ENCODE data around the gene MYO16. TPM values are rescaled to one million over a fixed set of nuclear protein-coding genes. Genes with fewer than 3 reads are reported as not detected.

Gene MYO16
- polyA plus RNA-seq, 1 experiment: not detected

- H3K36me3 ChIP-seq (ENCODE audit: control insufficient read depth, insufficient read depth, low read length): no peaks in the 10 kb centered on the region
- POLR2A ChIA-PET: no interaction called here
- no peak for TF ChIP-seq CTCF (IDR thresholded peaks at IDR 0.05; ENCODE audit: insufficient read depth, low read depth, low read length)
- no peak overlapping the region for H3K4me3 ChIP-seq (ENCODE audit: low read depth, low read length)
- DNase-seq (ENCODE audit: low read depth): no peak
- CTCF ChIA-PET: no interaction called here
- H3K27me3 ChIP-seq (ENCODE audit: control insufficient read depth, insufficient read depth, low read length): no peaks in the 10 kb centered on the region
These were observed 231.0 kb downstream of the MYO16 start for GRCh38 chr13:108860418-108860817.

GRCh38 chr13:108877300-108877699 lies 247.9 kb downstream of the MYO16 start:
- no peak for DNase-seq (ENCODE audit: low read depth)
- H3K4me3 ChIP-seq (ENCODE audit: low read depth, low read length): no peak overlapping the region
- CTCF ChIA-PET: interaction anchor here (0.6 to 1.8 kb wide), 2 partner anchors 11 to 35 kb away, joined by 3 to 7 read pairs; no protein-coding TSS in a partner anchor
- TF ChIP-seq CTCF (IDR thresholded peaks at IDR 0.05; ENCODE audit: insufficient read depth, low read depth, low read length): no peak
- H3K36me3 ChIP-seq (ENCODE audit: control insufficient read depth, insufficient read depth, low read length): no peaks in the 10 kb centered on the region
- POLR2A ChIA-PET: no interaction called here
- H3K27me3 ChIP-seq (ENCODE audit: control insufficient read depth, insufficient read depth, low read length): no peaks in the 10 kb centered on the region

DNA sequence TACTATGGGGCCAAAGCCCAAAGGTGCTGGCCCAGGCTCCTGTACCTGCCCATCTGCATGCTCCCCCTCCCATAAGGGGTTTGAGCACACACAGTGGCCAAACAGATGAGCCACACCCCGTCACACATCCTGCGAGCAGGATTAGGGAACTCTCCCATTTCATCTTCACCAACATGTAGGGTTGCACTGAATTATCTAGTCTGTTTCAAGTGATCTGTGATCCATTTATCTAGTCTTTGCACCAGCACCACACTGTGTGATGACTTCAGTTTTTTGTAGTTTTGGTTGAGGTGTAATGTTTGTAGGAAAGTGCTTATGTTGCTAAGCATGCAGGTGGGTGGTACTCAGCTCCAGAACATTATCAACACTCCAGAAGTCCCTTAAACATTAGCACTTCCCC lies 249.3 kb downstream of the MYO16 start:
- H3K4me3 ChIP-seq (ENCODE audit: low read depth, low read length): no peak overlapping the region
- ChIA-PET POLR2A (no interaction called here), CTCF (interaction anchor here (0.9 kb wide), 1 partner anchor 20 kb away, joined by 3 read pairs; no protein-coding TSS in a partner anchor)
- H3K27me3 ChIP-seq (ENCODE audit: control insufficient read depth, insufficient read depth, low read length): no peaks in the 10 kb centered on the region
- no peaks in the 10 kb centered on the region for H3K36me3 ChIP-seq (ENCODE audit: control insufficient read depth, insufficient read depth, low read length)
- TF ChIP-seq CTCF (IDR thresholded peaks at IDR 0.05; ENCODE audit: insufficient read depth, low read depth, low read length): no peak
- DNase-seq (ENCODE audit: low read depth): no peak

- Histone ChIP-seq H3K36me3 (ENCODE audit: control insufficient read depth, insufficient read depth, low read length) (no peaks in the 10 kb centered on the region), H3K27me3 (ENCODE audit: control insufficient read depth, insufficient read depth, low read length) (no peaks in the 10 kb centered on the region), H3K4me3 (ENCODE audit: low read depth, low read length) (no peak overlapping the region)
- POLR2A ChIA-PET: no interaction called here
- CTCF ChIA-PET: interaction anchor here (1.8 kb wide), 1 partner anchor 9 kb away, joined by 5 read pairs; no protein-coding TSS in a partner anchor
- no peak for DNase-seq (ENCODE audit: low read depth)
- TF ChIP-seq CTCF (IDR thresholded peaks at IDR 0.05; ENCODE audit: insufficient read depth, low read depth, low read length): no peak
These were observed 260.0 kb downstream of the MYO16 start for GRCh38 chr13:108889324-108889984.

GRCh38 chr13:108895220-108895704 lies 265.9 kb downstream of the MYO16 start:
- ChIA-PET POLR2A (interaction anchor here (0.7 kb wide), 1 partner anchor 71 kb away, joined by 5 read pairs; no protein-coding TSS in a partner anchor), CTCF (interaction anchor here (0.6 to 6.2 kb wide), 33 partner anchors 9 to 655 kb away, joined by 3 to 31 read pairs (median 4); no protein-coding TSS in a partner anchor)
- Histone ChIP-seq H3K27me3 (ENCODE audit: control insufficient read depth, insufficient read depth, low read length) (no peaks in the 10 kb centered on the region), H3K4me3 (ENCODE audit: low read depth, low read length) (no peak overlapping the region), H3K36me3 (ENCODE audit: control insufficient read depth, insufficient read depth, low read length) (no peaks in the 10 kb centered on the region)
- no peak for DNase-seq (ENCODE audit: low read depth)
- peak; percentile 45 for TF ChIP-seq CTCF (IDR thresholded peaks at IDR 0.05; ENCODE audit: insufficient read depth, low read depth, low read length)

Measured in BJ (cell line).